HCT116 (cell line): ENCODE measurements around the gene PPM1F. TPM values are rescaled to one million over a fixed set of nuclear protein-coding genes. Genes with fewer than 3 reads are reported as not detected.
A peak's percentile ranks its signal among the peaks of the same experiment; 100 is the strongest.

Experiments
- ATAC-seq: fragments of 200-7000 bp; cut with Tn5 transposase; 2 replicates; pipeline ENCODE4 v1.9.1; 2020; ENCODE audit warnings: mild to moderate bottlenecking, moderate library complexity
- BruUV-seq: library from RNA; stranded (reverse); fragments of 400-500 nt; replicated peaks from 2 replicates; lab custom pipeline; 2021; lab: Mats Ljungman, UMichigan
- CTCF ChIA-PET: fragments of 300-600 bp; sonication (Branson Sonifier 250); formaldehyde crosslinking; loops from one replicate; lab custom pipeline; 2021; ENCODE audit warnings: antibody characterized with exemption; lab: Charles Lee
- POLR2A ChIA-PET: fragments of 300-600, 350-600 bp; sonication (Branson Sonifier 250); formaldehyde crosslinking; loops from one replicate; lab custom pipeline; 2021; ENCODE audit warnings: antibody characterized with exemption; lab: Charles Lee
- RAD21 ChIA-PET, 2 experiments: fragments of 300-600 bp; sonication (Branson Sonifier 250); formaldehyde crosslinking; loops; one replicate each; lab custom pipeline; 2023; ENCODE audit warnings: low total read pairs in 2 of 2; ENCODE audit not compliant: uncharacterized antibody in 2 of 2, unreplicated experiment in 2 of 2, low non-redundant PET in 1 of 2; lab: Charles Lee
- DNase-seq: peaks from one replicate; pipeline ENCODE4 v3.0.0-alpha.2; 2010; ENCODE audit warnings: low read depth, low spot score
- H2AFZ ChIP-seq: fragments of 200-600 bp; shearing (Covaris generic), sonication (generic); 2 replicates; pipeline ENCODE4 v1.6.1; 2017; ENCODE audit warnings: low read depth, mixed run types, mixed read lengths, antibody characterized with exemption, low read length; ENCODE audit not compliant: poor library complexity, severe bottlenecking
- H3K27ac ChIP-seq: 2 replicates; pipeline ENCODE4 v1.5.1; 2012; ENCODE audit warnings: low read depth, low read length
- H3K27me3 ChIP-seq: fragments of 200-600 bp; sonication (generic); 2 replicates; pipeline ENCODE4 v1.6.1; 2016; ENCODE audit warnings: mixed run types, low read length, mixed read lengths; ENCODE audit not compliant: insufficient read depth
- H3K36me3 ChIP-seq, 2 experiments: fragments of 200-500 bp in 1 of 2; fragments of 200-600 bp in 1 of 2; sonication (Bioruptor generic) in 1 of 2; sonication (generic) in 1 of 2; 2 replicates each; pipeline versions ENCODE4 v1.5.1 to v1.6.1; 2014 to 2016; ENCODE audit warnings: low read length in 2 of 2, inconsistent platforms in 1 of 2, mixed read lengths in 1 of 2, mixed run types in 1 of 2; ENCODE audit not compliant: insufficient read depth in 2 of 2, control insufficient read depth in 1 of 2
- H3K4me1 ChIP-seq, 2 experiments: fragments of 200-600 bp in 1 of 2; sonication (generic) in 1 of 2; 2 replicates each; pipeline versions ENCODE4 v1.5.1 to v1.6.1; 2012 to 2017; ENCODE audit warnings: low read length in 2 of 2, inconsistent platforms in 1 of 2, mild to moderate bottlenecking in 1 of 2, mixed read lengths in 1 of 2, mixed run types in 1 of 2, moderate library complexity in 1 of 2; ENCODE audit not compliant: insufficient read depth in 2 of 2, control insufficient read depth in 1 of 2
- H3K4me2 ChIP-seq: fragments of 200-600 bp; sonication (generic); 2 replicates; pipeline ENCODE4 v1.6.1; 2017; ENCODE audit warnings: mixed run types, low read length, mixed read lengths
- H3K4me3 ChIP-seq, 2 experiments: fragments of 200-600 bp in 1 of 2; sonication (generic) in 1 of 2; replicated peaks in 1 of 2; 2 replicates each; pipeline ENCODE4 v1.5.1; 2011 to 2016; ENCODE audit warnings: low read length in 2 of 2, control low read depth in 1 of 2, low read depth in 1 of 2, mild to moderate bottlenecking in 1 of 2, mixed read lengths in 1 of 2, mixed run types in 1 of 2
- H3K79me2 ChIP-seq: fragments of 200-600 bp; sonication (generic); 2 replicates; pipeline ENCODE4 v1.6.1; 2017; ENCODE audit warnings: mild to moderate bottlenecking, mixed run types, low read length, moderate library complexity, mixed read lengths; ENCODE audit not compliant: insufficient read depth
- H3K9ac ChIP-seq: fragments of 200-600 bp; sonication (generic); 2 replicates; pipeline ENCODE4 v1.6.1; 2016; ENCODE audit warnings: low read length, mixed read lengths
- H3K9me2 ChIP-seq: fragments of 200-600 bp; sonication (generic), shearing (Covaris generic); 2 replicates; pipeline ENCODE4 v1.6.1; 2017; ENCODE audit warnings: mixed run types, mild to moderate bottlenecking, moderate library complexity; ENCODE audit not compliant: insufficient read depth
- H3K9me3 ChIP-seq, 2 experiments: fragments of 200-500 bp in 1 of 2; fragments of 200-600 bp in 1 of 2; sonication (Bioruptor generic) in 1 of 2; sonication (generic) in 1 of 2; 2 replicates each; pipeline ENCODE4 v1.6.1; 2014 to 2017; ENCODE audit warnings: low read length in 2 of 2, mixed read lengths in 2 of 2, inconsistent platforms in 1 of 2, low read depth in 1 of 2, mild to moderate bottlenecking in 1 of 2, mixed run types in 1 of 2, moderate library complexity in 1 of 2; ENCODE audit not compliant: control insufficient read depth in 1 of 2, insufficient read depth in 1 of 2
- H4K20me1 ChIP-seq: fragments of 200-600 bp; sonication (generic), shearing (Covaris generic); 2 replicates; pipeline ENCODE4 v1.6.1; 2017; ENCODE audit warnings: mixed run types, mild to moderate bottlenecking, moderate library complexity; ENCODE audit not compliant: insufficient read depth
- ATF3 ChIP-seq: IDR thresholded peaks from 2 replicates; pipeline ENCODE4 v1.6.1; 2012
- CBX3 ChIP-seq: IDR thresholded peaks from 2 replicates; pipeline ENCODE4 v1.6.1; 2012; ENCODE audit warnings: low read depth
- CEBPB ChIP-seq: IDR thresholded peaks from 2 replicates; pipeline ENCODE4 v1.6.1; 2012; ENCODE audit warnings: low read depth
- EGR1 ChIP-seq: IDR thresholded peaks from 2 replicates; pipeline ENCODE4 v1.6.1; 2012; ENCODE audit warnings: low read depth
- EZH2 ChIP-seq: fragments of 200-600 bp; sonication (generic); IDR thresholded peaks from 2 replicates; pipeline ENCODE4 v1.6.1; 2017; ENCODE audit warnings: antibody characterized with exemption, mixed run types
- JUND ChIP-seq: IDR thresholded peaks from 2 replicates; pipeline ENCODE4 v1.6.1; 2012
- MAX ChIP-seq: IDR thresholded peaks from 2 replicates; pipeline ENCODE4 v1.6.1; 2012
- POLR2A ChIP-seq: IDR thresholded peaks from 2 replicates; pipeline ENCODE4 v1.7.0; 2011; ENCODE audit warnings: borderline replicate concordance; ENCODE audit not compliant: insufficient read depth, insufficient read length; ENCODE audit errors: extremely low read depth
- POLR2AphosphoS5 ChIP-seq: IDR thresholded peaks from 2 replicates; pipeline ENCODE4 v1.6.1; 2011; ENCODE audit warnings: mild to moderate bottlenecking, low read depth, low read length, moderate library complexity
- RAD21 ChIP-seq: IDR thresholded peaks from 2 replicates; pipeline ENCODE4 v1.6.1; 2012; ENCODE audit warnings: low read depth, mild to moderate bottlenecking
- REST ChIP-seq: IDR thresholded peaks from 2 replicates; pipeline ENCODE4 v1.6.1; 2012; ENCODE audit warnings: low read depth
- SIN3A ChIP-seq: IDR thresholded peaks from 2 replicates; pipeline ENCODE4 v1.6.1; 2012; ENCODE audit warnings: low read depth
- SP1 ChIP-seq: IDR thresholded peaks from 2 replicates; pipeline ENCODE4 v1.6.1; 2012; ENCODE audit warnings: low read depth
- SRF ChIP-seq: IDR thresholded peaks from 2 replicates; pipeline ENCODE4 v1.6.1; 2012; ENCODE audit warnings: low read depth
- YY1 ChIP-seq: IDR thresholded peaks from 2 replicates; pipeline ENCODE4 v1.6.1; 2011; ENCODE audit warnings: low read length, low read depth, moderate library complexity, mild to moderate bottlenecking; ENCODE audit not compliant: insufficient replicate concordance; ENCODE audit errors: extremely low read depth
- ZBTB33 ChIP-seq: IDR thresholded peaks from 2 replicates; pipeline ENCODE4 v1.6.1; 2011; ENCODE audit warnings: mild to moderate bottlenecking, low read length, moderate library complexity; ENCODE audit not compliant: insufficient replicate concordance; ENCODE audit errors: extremely low read depth
- ZFX ChIP-seq: fragments of 450-650 bp; IDR thresholded peaks from 2 replicates; pipeline ENCODE4 v1.6.1; 2017
- intact Hi-C: fragments of 100-400 bp; cut with micrococcal nuclease; formaldehyde crosslinking; loops from 2 replicates; pipeline ENCODE4 v1.10.0; 2022
- total RNA-seq: library from RNA; stranded (reverse); gene quantifications from one replicate; pipeline ENCODE4 v1.2.1, GENCODE V29; 2021; ENCODE audit not compliant: unreplicated experiment

Gene PPM1F
- total RNA-seq, 1 experiment from 2014 or later, result 27.3 TPM

GRCh38 chr22:21941921-21942320 lies 10.7 kb downstream of the PPM1F start:
- H3K9me2 ChIP-seq, result no peaks in the 10 kb centered on the region
- intact Hi-C loops, result no loop called here
- RAD21 ChIA-PET, result no interaction called here
- H3K79me2 ChIP-seq, result peaks cover 4% of the 10 kb centered on the region; the same call in 1 of the 2 replicates
- CTCF ChIA-PET, result interaction anchor here (1.5 kb wide), 1 partner anchor 11 kb away, joined by 6 read pairs; the partner anchor contains the start of gene PPM1F
- H3K27me3 ChIP-seq, result no peaks in the 10 kb centered on the region
- no TSS peak for BruUV-seq
- no peak for DNase-seq
- H4K20me1 ChIP-seq, result no peaks in the 10 kb centered on the region
- peak overlapping the region; percentile 69 for H3K27ac ChIP-seq
- POLR2A ChIA-PET, result no interaction called here
- H2AFZ ChIP-seq, result no peak overlapping the region
- TF ChIP-seq JUND, result no peak
- TF ChIP-seq ZFX, result no peak
- TF ChIP-seq RAD21, result no peak
- TF ChIP-seq POLR2A, result no peak
- TF ChIP-seq MAX, result no peak
- no peak for TF ChIP-seq CBX3
- TF ChIP-seq CEBPB, result no peak
- TF ChIP-seq SP1, result no peak
- TF ChIP-seq SRF, result no peak
- no peak for TF ChIP-seq EGR1
- no peak for TF ChIP-seq EZH2
- TF ChIP-seq ZBTB33, result no peak
- no peak for TF ChIP-seq SIN3A
- no peak for TF ChIP-seq YY1
- no peak for TF ChIP-seq REST
- TF ChIP-seq POLR2AphosphoS5, result no peak
- TF ChIP-seq ATF3, result no peak
- no peak for ATAC-seq
- H3K4me2 ChIP-seq, result peak overlapping the region; percentile 77
- H3K36me3 ChIP-seq, result peaks cover 6 to 28% of the 10 kb centered on the region in 2 experiments; a peak in 3 of 4 replicates
- no peaks in the 10 kb centered on the region for H3K9me3 ChIP-seq
- H3K9ac ChIP-seq, result peak overlapping the region; percentile 48; the same call in 1 of the 2 replicates
- peaks cover 26 to 52% of the 10 kb centered on the region in 2 experiments for H3K4me1 ChIP-seq
- peak overlapping the region in 1 of 2 experiments; percentile 34; a peak in 1 of 4 replicates for H3K4me3 ChIP-seq
